HG02840 (cell line): ENCODE data around the gene WDR86.

Source experiments
- ATAC-seq: cut with Tn5 transposase; IDR thresholded peaks from one replicate; pipeline ENCODE4 v1.9.1; 2021; ENCODE audit warnings: mild to moderate bottlenecking, moderate library complexity, moderate number of reproducible peaks; ENCODE audit not compliant: unreplicated experiment, low FRiP score

The WDR86 gene

DNA sequence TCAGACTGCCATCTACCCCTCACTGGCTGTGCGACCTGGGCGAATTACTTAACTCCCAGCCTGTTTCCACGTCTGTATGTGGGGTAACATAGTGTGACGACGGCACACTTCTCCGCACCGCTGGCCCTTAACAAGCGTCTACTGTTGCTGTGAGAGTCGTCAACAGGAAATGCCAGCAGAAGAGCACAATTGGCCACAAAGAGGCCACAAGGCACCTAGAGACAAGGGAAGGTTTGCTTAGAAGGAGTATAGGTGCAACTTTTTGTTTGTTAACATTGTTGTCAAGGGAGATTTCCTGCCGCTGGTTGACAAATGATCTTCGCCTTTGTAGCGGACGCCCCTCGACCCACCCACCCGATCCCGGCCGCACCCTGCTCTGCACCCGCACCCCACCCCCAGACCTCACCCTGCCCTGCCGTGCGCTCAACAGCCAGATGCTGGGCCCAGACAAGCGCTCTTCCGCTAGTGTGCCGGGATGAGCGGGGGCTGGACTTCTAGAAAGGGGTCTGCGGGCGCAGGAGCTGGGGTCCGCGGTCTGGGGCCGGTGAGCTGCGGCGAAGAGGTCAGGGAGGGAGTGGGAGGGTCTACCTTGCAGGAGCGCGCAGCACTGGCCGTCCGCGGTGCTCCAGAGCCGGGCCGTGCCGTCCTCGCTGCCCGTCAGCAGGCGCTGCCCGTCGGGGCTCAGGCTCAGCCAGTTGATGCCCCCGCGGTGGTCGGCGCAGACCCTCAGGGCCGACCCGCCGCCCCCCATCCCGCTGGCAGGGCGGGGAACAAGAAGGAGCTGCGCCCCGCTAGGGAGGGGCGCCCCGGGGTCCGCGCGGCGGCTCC, 785 bp downstream of the WDR86 start:
- ATAC-seq, result no peak

DNA sequence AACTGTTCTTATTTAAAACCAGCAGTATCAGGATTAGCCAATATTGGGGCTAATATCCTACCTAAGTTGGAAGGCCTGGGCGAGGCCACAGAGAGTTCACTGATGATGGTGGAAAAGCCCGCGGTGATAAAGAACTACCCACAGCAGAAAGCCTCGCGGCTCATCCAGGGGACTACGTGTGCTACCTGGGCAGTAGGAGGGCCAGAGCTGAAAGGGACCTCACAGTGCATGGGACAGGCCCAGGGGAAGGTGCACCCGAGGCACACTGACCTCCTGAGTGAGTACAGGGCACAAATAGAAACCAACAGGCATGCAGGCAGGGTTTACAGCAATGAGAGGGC, 1.4 kb downstream of the WDR86 start:
- no peak for ATAC-seq

DNA sequence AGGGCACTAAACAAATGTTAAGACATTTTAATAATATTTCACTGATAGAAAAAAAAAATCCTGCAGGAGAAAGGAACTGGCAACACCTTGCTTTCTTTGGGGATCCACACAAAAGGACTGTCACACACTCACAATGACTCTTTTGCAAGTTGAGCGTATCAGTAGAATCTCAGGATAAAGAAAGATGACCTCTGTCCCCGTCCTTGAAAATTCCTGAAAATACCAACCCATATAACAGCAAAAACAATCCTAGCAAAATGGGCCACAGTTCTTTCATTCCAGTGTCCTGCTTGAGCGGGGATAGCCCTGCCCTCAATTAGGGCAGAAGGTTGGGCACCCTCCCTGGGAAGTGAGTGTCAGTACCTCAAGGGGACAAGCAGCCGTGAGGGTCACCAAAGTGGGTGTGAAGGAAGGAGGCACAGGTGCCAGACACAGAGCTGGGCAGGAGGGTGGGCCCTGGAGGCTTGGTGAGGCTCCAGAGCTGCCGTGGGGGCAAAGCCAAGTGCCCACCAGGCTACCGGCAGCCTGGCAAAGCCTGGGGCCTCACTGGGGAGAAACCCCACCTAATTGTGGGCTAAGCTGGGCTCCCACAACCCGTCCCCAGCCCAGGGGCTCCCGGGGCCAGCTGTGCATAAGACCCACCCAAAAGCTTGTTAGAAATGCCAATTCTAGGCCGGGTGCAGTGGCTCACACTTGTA, 2.8 kb downstream of the WDR86 start:
- ATAC-seq, result no peak

DNA sequence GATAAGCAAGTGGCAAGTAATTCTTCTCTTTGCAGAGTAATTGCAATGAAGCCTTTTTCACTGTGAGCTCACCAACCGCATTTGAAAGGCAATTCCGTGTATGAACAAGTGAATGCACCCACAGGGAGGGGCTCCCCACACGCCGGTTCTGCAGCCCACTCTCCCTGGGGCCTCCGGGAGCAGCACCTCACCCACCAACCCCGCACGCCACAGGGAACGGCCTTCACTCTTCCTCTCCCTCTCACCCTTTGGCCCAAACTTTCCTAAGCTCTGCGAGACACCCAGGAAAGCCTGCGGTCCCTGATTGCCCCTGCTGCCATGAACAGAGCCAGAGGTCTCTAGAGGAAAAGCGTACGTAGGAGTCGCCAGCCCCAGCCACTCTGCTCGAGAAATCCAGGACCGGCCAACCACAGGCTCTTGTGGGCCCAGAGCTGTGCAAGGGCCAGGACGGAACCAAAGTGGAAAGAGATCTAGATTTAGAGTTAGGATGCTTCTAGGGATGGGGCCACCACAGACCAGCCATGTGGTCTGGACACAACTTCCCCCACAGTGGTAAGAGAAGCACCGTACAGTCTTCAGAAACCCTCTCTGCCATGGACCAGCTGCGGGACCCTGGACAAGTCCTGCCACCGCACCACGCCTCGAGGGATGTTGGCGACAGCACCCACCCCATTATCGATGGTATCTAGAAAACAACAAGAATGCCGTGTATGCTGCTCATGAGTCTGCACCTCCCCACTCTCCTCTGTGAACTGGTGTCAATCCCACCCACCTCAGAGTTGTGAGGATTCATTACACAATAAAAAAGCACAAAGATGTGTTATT, 3.6 kb downstream of the WDR86 start:
- ATAC-seq, result no peak

DNA sequence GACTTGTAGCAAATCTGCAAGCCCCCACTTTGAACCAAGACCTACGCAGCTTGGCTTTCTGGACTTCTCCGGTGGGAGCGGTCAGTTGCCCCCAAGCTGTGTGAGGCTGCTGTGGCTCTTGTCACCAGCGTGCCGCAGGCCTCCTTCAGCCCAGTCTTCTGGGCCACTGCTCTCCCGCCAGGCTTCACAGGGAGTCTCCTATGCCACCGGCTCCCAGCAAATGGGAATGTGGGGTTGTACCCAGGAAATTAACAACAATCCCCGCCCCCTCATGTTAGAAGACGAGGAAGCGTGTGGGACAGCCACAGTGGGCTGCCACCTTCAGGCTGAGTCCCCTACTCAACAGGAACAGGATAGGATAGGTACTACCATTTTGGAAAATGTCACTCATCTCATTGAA, 4.2 kb downstream of the WDR86 start:
- no peak for ATAC-seq

DNA sequence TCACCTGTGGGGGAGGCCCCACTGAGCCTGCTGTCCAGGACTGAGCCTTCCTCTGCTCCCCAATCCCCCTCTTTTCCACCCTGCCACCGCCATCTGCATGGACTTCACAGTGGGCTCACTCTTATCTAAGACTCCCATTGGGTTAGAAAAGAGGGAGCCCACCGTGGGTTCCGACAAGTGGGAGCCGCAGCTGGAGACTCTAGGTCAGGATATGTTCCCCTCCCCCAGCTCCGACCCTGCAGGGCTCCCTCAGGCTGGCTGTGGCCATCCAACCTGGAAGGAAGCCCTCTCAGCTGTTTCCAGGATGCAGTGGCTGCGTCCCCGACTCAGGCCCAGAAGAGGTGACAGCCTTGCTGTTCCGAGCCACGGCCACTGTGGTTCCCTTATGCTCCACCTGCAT, 4.8 kb downstream of the WDR86 start:
- ATAC-seq, result no peak

DNA sequence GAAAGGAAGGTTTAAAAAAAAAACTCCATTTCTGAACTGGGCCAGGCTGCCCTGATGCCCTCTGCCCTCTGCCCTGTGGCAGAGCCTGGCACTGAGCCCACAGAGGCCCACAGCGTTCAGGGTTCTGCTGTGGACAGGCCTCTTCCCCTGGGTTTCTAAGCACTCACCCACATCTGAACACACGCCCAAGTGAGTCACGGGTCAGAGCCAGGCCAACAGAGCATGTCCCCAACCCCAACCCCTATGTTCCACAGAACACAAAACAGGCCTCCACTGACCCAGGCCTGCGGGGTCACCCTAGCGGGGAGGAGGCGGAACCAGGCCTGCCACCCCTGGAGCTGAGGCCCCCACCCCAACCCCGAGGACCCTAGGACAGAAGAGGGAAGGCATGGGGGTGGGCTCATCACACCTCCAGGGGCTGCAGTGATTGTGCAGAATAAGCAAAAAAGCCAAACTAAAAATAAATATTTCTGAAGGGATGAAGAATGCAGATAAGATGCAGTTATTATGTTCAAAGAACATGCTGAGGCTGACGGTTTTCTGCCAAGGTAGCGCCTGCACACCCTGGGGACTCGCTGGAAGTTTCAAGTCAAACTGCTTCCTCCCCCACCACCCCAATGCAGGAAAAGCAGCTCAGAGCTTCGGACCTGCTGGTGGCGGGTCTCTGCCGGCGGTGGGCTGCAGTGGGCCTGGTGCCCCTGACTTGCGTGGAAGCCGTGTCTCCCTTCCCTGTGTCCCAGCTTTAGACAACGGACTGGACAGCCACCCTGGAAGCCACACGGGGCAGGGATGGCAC, 5.4 kb downstream of the WDR86 start:
- ATAC-seq, result no peak

DNA sequence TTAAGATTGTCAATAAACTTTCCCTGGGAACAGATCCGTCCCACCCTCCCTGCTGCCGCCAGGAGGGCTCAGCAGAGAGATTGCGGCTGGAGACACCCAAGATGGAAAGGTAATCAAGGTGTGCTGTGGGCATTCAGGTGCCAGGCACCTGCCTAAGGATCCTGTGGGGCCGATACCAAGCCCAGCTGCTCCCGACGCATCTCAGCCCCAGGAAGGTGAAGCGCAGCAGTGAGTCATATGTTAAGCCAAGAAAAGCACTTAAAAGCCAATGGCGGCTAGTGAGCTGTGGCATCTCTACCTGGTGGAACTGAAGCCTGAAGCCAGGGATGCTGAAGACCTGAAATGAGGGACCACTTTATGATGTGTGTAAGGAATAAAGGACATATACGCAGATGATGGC, 6.1 kb downstream of the WDR86 start:
- ATAC-seq, result no peak

DNA sequence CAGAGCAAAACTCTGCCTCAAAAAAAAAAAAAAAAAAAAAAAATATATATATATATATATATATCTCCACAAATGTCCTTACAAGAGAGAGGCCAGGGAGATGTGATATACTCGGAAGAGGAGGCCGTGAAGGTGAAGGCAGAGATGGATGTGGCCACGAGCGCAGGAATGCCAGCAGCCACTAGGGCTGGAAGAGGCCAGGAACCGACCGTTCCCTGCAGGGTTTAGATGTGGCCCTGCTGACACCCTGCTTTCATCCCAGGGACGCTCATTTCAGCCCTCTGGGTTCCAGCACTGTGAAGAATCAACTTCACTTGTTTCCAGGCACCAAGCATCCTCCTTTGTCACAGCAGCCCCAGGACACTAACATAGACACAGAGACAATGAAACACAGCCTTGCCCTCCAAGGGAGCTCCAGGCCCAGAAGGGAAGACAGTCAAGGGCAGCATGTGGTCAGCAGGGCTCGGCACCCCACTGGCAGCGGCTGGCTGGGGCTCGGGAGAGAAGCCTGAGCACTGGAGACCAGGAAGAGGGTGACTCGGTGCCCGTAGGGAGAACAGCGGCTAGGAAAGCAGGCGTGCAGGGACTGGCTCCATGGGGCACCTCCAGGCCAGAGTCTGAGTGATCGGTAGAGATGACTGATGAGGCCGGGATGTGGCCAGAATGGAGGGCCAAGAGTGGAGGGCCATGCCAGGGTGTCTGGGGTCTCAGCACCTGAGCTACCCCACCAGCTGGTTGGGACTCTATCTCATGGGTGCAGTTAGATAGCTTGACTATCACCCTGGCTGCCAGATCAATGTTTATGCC, 7.6 kb downstream of the WDR86 start:
- ATAC-seq, result no peak

DNA sequence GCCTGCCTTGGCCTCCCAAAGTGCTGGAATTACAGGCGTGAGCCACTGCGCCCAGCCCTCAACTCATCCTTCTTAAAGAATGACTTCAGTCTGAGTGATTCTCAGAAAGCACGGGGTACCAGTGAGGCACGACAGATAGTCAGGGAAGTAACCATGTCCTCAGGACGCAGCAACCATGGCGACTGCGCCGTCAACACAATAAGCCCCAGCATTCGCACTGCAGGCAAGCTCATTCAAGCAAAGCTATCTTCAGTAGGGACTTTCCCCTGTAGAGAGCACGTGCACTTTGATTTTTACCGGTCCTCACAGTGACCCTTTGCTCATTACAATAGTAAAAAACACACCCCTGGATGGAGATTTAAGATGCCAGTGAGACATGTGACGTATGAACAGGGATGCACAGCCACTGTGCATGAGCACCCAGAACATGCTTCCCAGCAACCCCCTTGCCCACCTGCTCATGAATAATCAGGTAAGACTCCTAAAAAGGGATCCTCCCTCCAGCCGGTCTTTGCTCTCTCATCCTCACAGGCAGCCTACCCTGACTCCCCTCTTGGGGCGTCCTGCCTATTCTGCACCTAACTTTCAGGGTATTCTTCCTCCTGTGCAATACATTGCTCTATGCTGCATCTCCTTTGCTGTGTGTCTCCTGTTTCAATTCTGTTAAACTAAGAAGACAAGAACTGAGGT, 9.1 kb downstream of the WDR86 start:
- no peak for ATAC-seq

DNA sequence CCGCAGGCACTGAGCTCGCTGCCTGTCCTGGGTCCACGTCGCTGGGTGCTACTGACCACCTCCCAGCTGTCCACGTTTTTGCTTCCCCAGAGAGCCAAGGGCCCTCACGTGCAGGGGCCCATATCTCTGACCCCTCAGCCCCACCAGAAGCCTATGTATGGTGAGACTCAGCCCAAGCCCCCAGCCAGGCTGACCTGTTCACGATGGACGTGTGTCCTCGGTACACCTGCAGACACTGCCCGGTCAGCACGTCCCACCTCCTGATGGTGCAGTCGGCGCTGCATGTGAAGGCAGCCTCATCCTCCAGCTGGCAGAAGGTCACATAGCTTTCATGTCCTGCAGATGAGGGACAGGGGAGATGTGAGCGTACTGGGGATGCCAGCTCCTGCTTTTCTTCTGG, 9.9 kb downstream of the WDR86 start:
- ATAC-seq, result no peak

DNA sequence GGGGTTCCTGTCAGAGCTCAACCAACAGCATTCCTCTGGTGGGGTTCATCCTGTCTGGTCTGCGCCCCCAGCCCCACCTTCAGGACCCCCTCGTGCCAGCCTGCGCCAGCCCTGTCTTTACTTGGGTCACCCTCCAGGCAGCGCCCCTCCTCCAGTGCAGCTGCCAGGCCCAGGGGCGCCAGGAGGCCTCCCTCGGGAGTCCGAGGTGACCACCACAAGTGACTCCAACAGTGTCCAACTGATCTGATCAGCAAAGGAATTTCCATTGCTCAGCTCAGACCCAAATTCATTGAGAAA, 10.6 kb downstream of the WDR86 start:
- no peak for ATAC-seq

DNA sequence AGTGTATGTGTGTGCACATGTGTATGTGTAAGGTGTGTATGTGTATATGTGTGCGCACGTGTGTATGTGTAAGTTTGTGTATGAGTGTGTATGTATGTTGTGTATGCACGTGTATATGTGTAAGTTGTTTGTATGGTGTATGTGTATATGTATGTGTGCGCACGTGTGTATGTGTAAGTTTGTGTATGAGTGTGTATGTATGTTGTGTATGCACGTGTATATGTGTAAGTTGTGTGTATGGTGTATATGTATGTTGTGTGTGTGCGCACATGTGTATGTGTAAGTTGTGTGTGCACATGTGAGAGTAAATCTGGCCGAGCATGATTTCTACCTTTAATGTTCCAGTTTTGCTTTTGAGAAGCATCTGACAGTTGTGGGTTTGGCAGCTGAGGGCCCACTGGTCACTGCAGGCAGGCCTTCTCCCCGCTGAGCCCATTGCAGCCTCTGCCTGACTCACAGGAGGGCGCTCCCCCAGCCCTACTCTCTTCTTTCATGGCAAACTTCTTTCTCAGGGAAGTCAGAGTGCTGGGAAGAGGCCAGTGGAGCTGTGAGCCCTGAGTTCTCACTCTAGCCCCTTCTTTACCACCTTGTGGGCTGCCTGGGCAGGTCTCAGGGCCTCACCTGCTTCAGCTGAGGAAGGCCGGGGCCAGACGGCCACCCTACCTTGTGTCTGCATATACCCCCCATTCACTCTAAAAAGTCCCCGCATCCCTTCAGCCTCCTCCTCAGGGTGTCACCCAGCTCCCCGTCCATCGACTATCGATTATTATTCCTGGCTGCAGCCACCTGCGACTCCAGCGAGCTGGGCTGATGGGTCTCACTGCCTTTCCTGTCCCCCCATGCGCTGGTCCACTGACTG, 11.2 kb downstream of the WDR86 start:
- no peak for ATAC-seq

DNA sequence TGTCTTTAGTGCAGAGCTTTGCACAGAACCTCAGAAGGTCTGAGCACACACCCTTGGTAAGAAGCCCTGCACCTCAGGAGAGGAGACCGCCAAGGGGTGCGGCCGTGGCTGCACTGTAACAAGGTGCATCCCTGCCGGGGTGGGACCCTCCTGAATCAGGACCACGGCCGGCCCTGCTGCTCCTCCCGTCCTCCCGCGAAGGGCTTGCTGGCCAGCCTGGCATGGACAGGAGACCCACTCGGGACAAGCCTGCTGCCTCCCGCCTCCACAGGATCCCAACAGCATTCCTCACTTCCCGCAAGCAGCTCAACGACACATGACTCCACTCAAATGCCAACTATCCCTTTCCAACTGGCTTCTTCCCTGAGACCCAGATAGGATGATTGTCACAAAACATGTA, 12.8 kb downstream of the WDR86 start:
- no peak for ATAC-seq

DNA sequence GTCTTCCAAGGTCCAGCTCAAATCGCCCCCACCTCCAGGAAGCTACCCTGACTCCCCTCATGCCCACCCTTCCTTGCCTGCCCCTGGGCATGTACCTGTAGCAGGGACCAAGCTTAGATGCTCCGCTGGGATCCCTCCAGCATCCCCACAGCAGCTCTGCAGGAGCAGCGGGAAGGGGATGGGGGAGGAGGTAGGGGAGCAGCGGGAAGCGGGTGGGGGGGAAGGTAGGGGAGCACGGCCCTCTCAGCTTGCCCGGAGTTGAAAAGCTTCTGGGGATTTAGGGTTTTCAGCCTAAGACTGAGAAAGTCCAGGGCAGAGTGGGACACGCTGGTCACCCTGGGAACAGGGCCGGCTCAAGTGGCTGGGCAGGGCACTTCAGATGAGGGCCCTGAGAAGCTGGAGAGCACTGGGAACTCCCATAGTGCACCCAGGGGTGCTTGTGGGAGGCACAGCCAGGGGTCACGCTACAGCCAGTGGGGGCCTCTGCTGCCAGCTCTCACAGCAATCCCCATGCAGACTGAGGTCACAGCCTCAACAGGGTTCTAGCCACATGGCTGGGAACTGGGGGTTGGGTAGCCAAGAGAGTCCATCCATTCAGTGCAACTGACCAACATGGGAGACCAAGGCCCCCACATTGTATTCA, 13.4 kb downstream of the WDR86 start:
- no peak for ATAC-seq

DNA sequence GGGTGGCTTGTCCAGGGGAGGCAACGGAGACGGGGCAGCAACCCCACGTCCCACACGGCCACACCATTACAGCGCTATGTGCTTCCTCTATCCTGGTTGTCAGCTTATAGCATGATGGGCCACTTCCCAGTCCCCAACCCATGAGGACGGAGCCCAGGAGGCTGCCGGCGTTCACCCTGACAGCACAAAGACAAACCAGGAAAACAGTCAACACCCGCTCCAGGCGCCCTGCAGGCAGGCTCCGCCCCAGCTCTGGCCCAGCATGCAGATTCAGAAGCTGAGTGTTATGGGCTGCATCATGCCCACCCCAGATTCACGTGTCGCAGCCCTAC, 14.8 kb downstream of the WDR86 start:
- ATAC-seq, result no peak

DNA sequence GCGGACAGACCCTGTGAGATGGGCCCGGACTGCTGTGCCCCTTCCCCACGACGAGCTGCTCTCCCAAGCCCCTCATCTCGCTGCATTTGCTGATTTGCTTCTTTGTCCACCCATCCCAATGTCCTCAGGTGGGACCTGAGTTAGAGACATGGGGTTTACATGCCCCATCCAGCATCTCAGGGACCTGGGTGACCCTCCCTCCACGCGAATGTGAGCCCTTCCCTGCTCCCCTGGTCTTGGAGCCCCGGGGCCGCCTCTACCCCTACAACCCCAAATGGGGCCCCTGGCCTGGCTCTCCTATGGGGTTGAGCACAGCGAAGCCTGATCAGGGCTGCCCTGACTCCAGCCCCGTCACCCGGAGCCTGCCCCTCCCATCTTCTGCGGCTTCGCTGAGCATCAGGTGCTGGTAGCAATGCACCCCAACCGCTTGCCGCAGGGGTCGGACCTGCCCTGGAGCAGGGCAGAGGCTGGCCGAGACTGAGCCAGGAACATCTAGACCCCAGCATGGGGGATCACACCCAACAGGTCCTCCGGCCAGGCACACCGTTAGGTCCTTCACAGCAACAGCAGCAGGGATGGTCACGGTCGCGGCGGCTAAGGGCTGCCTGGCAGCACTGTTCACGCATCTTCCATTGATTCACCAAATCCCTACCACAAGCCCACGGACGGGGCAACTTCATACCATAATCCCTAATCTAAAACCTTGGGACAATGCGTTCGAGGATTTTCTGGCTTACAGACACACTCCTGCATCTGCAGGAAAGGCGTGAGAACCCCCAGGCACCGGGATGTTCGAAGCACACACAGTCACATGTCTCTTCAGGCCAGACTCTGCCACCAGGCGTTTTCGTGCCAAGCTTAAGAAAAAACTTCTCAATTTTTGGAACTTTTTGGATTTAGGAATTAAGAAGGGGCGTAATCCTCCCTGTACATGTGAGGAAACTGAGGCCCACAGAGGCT, 15.5 kb downstream of the WDR86 start:
- ATAC-seq, result no peak
